ENCODE measurements around the gene SLC39A11. TPM values are rescaled to one million over a fixed set of nuclear protein-coding genes. Genes with fewer than 3 reads are reported as not detected.
A peak's percentile ranks its signal among the peaks of the same experiment; 100 is the strongest.

The SLC39A11 gene
- total RNA-seq, 1 experiment from 2014 or later = 18.9 TPM

- TF ChIP-seq, protein P1, sequence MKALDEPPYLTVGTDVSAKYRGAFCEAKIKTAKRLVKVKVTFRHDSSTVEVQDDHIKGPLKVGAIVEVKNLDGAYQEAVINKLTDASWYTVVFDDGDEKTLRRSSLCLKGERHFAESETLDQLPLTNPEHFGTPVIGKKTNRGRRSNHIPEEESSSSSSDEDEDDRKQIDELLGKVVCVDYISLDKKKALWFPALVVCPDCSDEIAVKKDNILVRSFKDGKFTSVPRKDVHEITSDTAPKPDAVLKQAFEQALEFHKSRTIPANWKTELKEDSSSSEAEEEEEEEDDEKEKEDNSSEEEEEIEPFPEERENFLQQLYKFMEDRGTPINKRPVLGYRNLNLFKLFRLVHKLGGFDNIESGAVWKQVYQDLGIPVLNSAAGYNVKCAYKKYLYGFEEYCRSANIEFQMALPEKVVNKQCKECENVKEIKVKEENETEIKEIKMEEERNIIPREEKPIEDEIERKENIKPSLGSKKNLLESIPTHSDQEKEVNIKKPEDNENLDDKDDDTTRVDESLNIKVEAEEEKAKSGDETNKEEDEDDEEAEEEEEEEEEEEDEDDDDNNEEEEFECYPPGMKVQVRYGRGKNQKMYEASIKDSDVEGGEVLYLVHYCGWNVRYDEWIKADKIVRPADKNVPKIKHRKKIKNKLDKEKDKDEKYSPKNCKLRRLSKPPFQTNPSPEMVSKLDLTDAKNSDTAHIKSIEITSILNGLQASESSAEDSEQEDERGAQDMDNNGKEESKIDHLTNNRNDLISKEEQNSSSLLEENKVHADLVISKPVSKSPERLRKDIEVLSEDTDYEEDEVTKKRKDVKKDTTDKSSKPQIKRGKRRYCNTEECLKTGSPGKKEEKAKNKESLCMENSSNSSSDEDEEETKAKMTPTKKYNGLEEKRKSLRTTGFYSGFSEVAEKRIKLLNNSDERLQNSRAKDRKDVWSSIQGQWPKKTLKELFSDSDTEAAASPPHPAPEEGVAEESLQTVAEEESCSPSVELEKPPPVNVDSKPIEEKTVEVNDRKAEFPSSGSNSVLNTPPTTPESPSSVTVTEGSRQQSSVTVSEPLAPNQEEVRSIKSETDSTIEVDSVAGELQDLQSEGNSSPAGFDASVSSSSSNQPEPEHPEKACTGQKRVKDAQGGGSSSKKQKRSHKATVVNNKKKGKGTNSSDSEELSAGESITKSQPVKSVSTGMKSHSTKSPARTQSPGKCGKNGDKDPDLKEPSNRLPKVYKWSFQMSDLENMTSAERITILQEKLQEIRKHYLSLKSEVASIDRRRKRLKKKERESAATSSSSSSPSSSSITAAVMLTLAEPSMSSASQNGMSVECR (CRISPR knock-in tag; IDR thresholded peaks at IDR 0.05; ENCODE audit: borderline replicate concordance) = no peak
- no peak for TF ChIP-seq ETV6 (CRISPR knock-in tag; IDR thresholded peaks at IDR 0.05)
- TF ChIP-seq GRHL2 (CRISPR knock-in tag; IDR thresholded peaks at IDR 0.05; ENCODE audit: insufficient replicate concordance, severe bottlenecking) = no peak
- TF ChIP-seq, protein P2, sequence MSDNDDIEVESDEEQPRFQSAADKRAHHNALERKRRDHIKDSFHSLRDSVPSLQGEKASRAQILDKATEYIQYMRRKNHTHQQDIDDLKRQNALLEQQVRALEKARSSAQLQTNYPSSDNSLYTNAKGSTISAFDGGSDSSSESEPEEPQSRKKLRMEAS (CRISPR knock-in tag; IDR thresholded peaks at IDR 0.05) = no peak
- TF ChIP-seq, protein P3, sequence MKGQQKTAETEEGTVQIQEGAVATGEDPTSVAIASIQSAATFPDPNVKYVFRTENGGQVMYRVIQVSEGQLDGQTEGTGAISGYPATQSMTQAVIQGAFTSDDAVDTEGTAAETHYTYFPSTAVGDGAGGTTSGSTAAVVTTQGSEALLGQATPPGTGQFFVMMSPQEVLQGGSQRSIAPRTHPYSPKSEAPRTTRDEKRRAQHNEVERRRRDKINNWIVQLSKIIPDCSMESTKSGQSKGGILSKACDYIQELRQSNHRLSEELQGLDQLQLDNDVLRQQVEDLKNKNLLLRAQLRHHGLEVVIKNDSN (CRISPR knock-in tag; IDR thresholded peaks at IDR 0.05) = no peak
Observed at GRCh38 chr17:73135766-73136165, 43.3 kb upstream of the SLC39A11 start (continued).

DNA sequence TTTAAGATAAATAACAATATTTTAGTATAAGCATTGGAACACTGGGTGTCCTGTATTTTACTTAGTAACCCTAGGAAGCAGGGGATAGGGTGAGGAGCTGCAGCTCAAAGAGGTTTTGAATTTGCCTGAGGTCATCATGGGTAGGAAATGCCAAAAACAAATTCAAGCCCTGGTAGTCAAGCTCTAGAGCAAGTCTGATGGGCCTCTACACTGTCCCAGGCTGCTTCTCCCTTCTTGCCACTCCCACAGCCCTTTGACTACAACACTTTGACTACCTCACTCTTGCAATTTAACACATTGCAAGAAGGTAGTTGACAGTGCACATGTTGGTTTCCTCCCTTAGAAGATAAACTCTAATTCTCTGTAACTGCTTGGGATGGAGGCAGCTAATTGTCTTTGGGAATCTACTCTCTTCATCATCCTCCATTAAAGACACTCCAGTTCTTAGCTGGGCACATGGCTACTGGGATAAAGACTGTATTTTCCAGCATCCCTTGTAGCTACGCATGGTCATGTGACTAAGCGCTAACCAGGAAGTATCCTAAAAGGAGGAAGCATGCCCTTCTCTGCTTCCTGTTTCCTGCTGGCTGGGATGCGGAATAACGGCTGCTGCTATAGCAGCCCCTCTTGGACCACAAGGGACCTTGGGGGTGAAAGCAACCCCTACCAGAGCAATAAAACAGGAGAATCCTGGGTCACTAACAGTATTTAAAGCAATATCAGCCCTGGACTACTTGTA, 41.6 kb upstream of the SLC39A11 start:
- no peaks in the 10 kb centered on the region for H3K9me3 Mint-ChIP-seq
- H3K27me3 Mint-ChIP-seq (ENCODE audit: low read depth) = no peaks in the 10 kb centered on the region
- no peaks in the 10 kb centered on the region for H3K36me3 Mint-ChIP-seq
- H3K4me1 Mint-ChIP-seq = peaks cover 33% of the 10 kb centered on the region
- ChIA-PET CTCF (interaction anchor here (1.2 to 2.1 kb wide), 2 partner anchors 148 to 407 kb away, joined by 3 to 7 read pairs; no protein-coding TSS in a partner anchor), POLR2A (no interaction called here)
- no peak overlapping the region for H3K27ac Mint-ChIP-seq
- TF ChIP-seq NR2C2 (CRISPR knock-in tag; IDR thresholded peaks at IDR 0.05) (no peak), SOX15 (CRISPR knock-in tag; IDR thresholded peaks at IDR 0.05) (no peak), SMAD3 (CRISPR knock-in tag; IDR thresholded peaks at IDR 0.05; ENCODE audit: borderline replicate concordance) (no peak), ETV6 (CRISPR knock-in tag; IDR thresholded peaks at IDR 0.05) (0 out of 2 replicates have a peak, but pooled peaks have one; percentile 48), ZNF317 (CRISPR knock-in tag; IDR thresholded peaks at IDR 0.05; ENCODE audit: borderline replicate concordance, low read depth) (no peak), MYBL2 (CRISPR knock-in tag; IDR thresholded peaks at IDR 0.05) (no peak), CBFB (CRISPR knock-in tag; IDR thresholded peaks at IDR 0.05; ENCODE audit: low read depth) (no peak), USF2 (CRISPR knock-in tag; IDR thresholded peaks at IDR 0.05) (peak; percentile 80)
- TF ChIP-seq, protein P3 (CRISPR knock-in tag; IDR thresholded peaks at IDR 0.05) = peak; percentile 42; the same call in 1 of the 2 replicates
- TF ChIP-seq, protein P4, sequence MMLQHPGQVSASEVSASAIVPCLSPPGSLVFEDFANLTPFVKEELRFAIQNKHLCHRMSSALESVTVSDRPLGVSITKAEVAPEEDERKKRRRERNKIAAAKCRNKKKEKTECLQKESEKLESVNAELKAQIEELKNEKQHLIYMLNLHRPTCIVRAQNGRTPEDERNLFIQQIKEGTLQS (CRISPR knock-in tag; conservative IDR thresholded peaks at IDR 0.05) = no peak
- H3K4me3 Mint-ChIP-seq = no peak overlapping the region
- no peak for DNase-seq (ENCODE audit: low spot score)
- no peak for ATAC-seq

DNA sequence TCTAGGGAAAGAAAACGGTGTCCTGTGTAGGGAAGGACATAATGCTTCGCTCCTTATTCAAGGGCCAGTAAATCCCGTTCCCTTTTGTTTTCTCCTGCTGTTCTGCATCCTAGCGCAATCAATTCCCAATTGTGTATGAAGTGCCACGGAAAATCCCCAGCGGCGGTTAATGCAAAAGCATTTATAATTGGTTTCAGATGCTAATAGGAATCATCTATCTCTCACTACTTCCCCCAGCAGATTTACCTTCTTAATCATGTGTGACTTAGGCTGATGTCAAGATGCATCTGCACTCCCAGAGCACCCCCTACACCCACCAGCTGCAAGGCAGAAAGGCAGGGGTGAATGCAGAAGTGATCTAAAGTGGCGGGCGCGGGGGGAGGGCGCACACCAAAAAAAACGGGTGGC, 39.6 kb upstream of the SLC39A11 start:
- H3K27ac Mint-ChIP-seq = no peak overlapping the region
- ChIA-PET POLR2A (no interaction called here), CTCF (interaction anchor here (0.7 to 2.9 kb wide), 3 partner anchors 25 to 575 kb away, joined by 3 to 12 read pairs (median 7); no protein-coding TSS in a partner anchor)
- ATAC-seq (peak; percentile 57), DNase-seq (ENCODE audit: low spot score) (no peak)
- no peaks in the 10 kb centered on the region for H3K27me3 Mint-ChIP-seq (ENCODE audit: low read depth)
- no peaks in the 10 kb centered on the region for H3K36me3 Mint-ChIP-seq
- no peaks in the 10 kb centered on the region for H3K9me3 Mint-ChIP-seq
- peaks cover 33% of the 10 kb centered on the region for H3K4me1 Mint-ChIP-seq
- H3K4me3 Mint-ChIP-seq = no peak overlapping the region; the same call in 1 of the 2 replicates
- TF ChIP-seq NR2C2 (CRISPR knock-in tag; IDR thresholded peaks at IDR 0.05) (no peak), GABPB1 (CRISPR knock-in tag; IDR thresholded peaks at IDR 0.05) (no peak), NR3C1 (CRISPR knock-in tag; conservative IDR thresholded peaks at IDR 0.05; ENCODE audit: low read depth) (no peak), KAT7 (CRISPR knock-in tag; IDR thresholded peaks at IDR 0.05; ENCODE audit: borderline replicate concordance) (no peak), ERG (CRISPR knock-in tag; IDR thresholded peaks at IDR 0.05) (no peak), NFYB (CRISPR knock-in tag; conservative IDR thresholded peaks at IDR 0.05; ENCODE audit: low read depth) (no peak), IRF2 (CRISPR knock-in tag; IDR thresholded peaks at IDR 0.05; ENCODE audit: borderline replicate concordance, low read depth) (no peak), CREM (CRISPR knock-in tag; IDR thresholded peaks at IDR 0.05) (no peak), CREB1 (CRISPR knock-in tag; IDR thresholded peaks at IDR 0.05) (no peak)
- TF ChIP-seq, protein P5, sequence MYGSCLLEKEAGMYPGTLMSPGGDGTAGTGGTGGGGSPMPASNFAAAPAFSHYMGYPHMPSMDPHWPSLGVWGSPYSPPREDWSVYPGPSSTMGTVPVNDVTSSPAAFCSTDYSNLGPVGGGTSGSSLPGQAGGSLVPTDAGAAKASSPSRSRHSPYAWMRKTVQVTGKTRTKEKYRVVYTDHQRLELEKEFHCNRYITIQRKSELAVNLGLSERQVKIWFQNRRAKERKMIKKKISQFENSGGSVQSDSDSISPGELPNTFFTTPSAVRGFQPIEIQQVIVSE (CRISPR knock-in tag; IDR thresholded peaks at IDR 0.05; ENCODE audit: borderline replicate concordance) = no peak
- TF ChIP-seq, protein P4 (CRISPR knock-in tag; conservative IDR thresholded peaks at IDR 0.05) = no peak
